H1 (cell line): ENCODE results near the gene RNF130. TPM values are rescaled to one million over a fixed set of nuclear protein-coding genes. Genes with fewer than 3 reads are reported as not detected.

Source experiments
- CTCF ChIA-PET: fragments of 300-600 bp; sonication (Branson Sonifier 250); formaldehyde crosslinking; loops from one replicate; lab custom pipeline; 2021; ENCODE audit not compliant: partially characterized antibody; lab: Charles Lee
- POLR2A ChIA-PET: fragments of 300-600 bp; sonication (Branson Sonifier 250); formaldehyde crosslinking; loops from one replicate; lab custom pipeline; 2021; ENCODE audit warnings: inconsistent platforms; ENCODE audit not compliant: partially characterized antibody; lab: Charles Lee
- DNase-seq, 2 experiments: peaks; one replicate each; pipeline versions ENCODE4 v3.0.0 to v3.0.0-alpha.2; 2010 to 2022; ENCODE audit warnings: low spot score in 2 of 2, low read depth in 1 of 2, mixed read lengths in 1 of 2
- FAIRE-seq: peaks from 2 replicates; lab custom pipeline; 2011; peaks lifted over from hg19 to GRCh38; lab: Jason Lieb, UNC
- H2AFZ ChIP-seq: 2 replicates; pipeline ENCODE4 v1.8.1; 2012; ENCODE audit warnings: low read length, inconsistent platforms
- H2AK5ac ChIP-seq: 2 replicates; pipeline ENCODE4 v1.6.1; 2013; ENCODE audit warnings: low read depth, low read length
- H2BK120ac ChIP-seq: replicated peaks from 2 replicates; pipeline ENCODE3; 2013; ENCODE audit warnings: low read depth, low read length, inconsistent platforms
- H2BK12ac ChIP-seq: 2 replicates; pipeline ENCODE4 v1.6.1; 2013; ENCODE audit warnings: low read depth, low read length
- H2BK15ac ChIP-seq: 2 replicates; pipeline ENCODE4 v1.6.1; 2013; ENCODE audit warnings: low read length
- H2BK20ac ChIP-seq: 2 replicates; pipeline ENCODE4 v1.6.1; 2013; ENCODE audit warnings: low read length
- H2BK5ac ChIP-seq: 2 replicates; pipeline ENCODE4 v1.6.1; 2013; ENCODE audit warnings: low read depth, low read length
- H3K14ac ChIP-seq: 2 replicates; pipeline ENCODE4 v1.6.1; 2013; ENCODE audit warnings: inconsistent platforms; ENCODE audit not compliant: insufficient read length
- H3K18ac ChIP-seq: 2 replicates; pipeline ENCODE4 v1.6.1; 2013; ENCODE audit warnings: low read length; ENCODE audit errors: extremely low read depth
- H3K23ac ChIP-seq: 2 replicates; pipeline ENCODE4 v1.6.1; 2013; ENCODE audit warnings: inconsistent platforms; ENCODE audit not compliant: insufficient read length
- H3K23me2 ChIP-seq: 2 replicates; pipeline ENCODE4 v1.6.1; 2013; ENCODE audit warnings: low read depth, low read length
- H3K27ac ChIP-seq: 2 replicates; pipeline ENCODE4 v1.6.1; 2011; ENCODE audit warnings: low read depth, low read length, inconsistent platforms
- H3K27me3 ChIP-seq, 4 experiments: replicated peaks in 1 of 4; 1 replicate in 1 of 4; 2 replicates in 3 of 4; pipeline versions ENCODE4 v1.6.1 to v1.8.1; 2011 to 2013; ENCODE audit warnings: low read length in 3 of 4, mild to moderate bottlenecking in 3 of 4, inconsistent platforms in 2 of 4, mixed read lengths in 2 of 4, moderate library complexity in 1 of 4; ENCODE audit not compliant: control insufficient read depth in 3 of 4, insufficient read depth in 3 of 4; ENCODE audit errors: extremely low read depth in 1 of 4
- H3K36me3 ChIP-seq, 4 experiments: 2 replicates each; pipeline versions ENCODE4 v1.6.1 to v1.8.1; 2011 to 2013; ENCODE audit warnings: mild to moderate bottlenecking in 4 of 4, low read length in 3 of 4, moderate library complexity in 2 of 4, control low read depth in 1 of 4, inconsistent platforms in 1 of 4; ENCODE audit not compliant: insufficient read depth in 4 of 4, control insufficient read depth in 2 of 4
- H3K4ac ChIP-seq: replicated peaks from 2 replicates; pipeline ENCODE3; 2013; ENCODE audit warnings: low read length, low read depth, mixed read lengths, inconsistent platforms; ENCODE audit not compliant: insufficient read length
- H3K4me1 ChIP-seq, 4 experiments: replicated peaks in 1 of 4; 1 replicate in 1 of 4; 2 replicates in 3 of 4; pipeline versions ENCODE4 v1.6.1 to v1.8.1; 2011 to 2013; ENCODE audit warnings: low read length in 3 of 4, inconsistent platforms in 2 of 4, mixed read lengths in 1 of 4; ENCODE audit not compliant: insufficient read depth in 4 of 4, control insufficient read depth in 3 of 4
- H3K4me2 ChIP-seq, 2 experiments: 2 replicates each; pipeline versions ENCODE4 v1.6.1 to v1.8.1; 2011 to 2013; ENCODE audit warnings: low read depth in 2 of 2, low read length in 2 of 2, control low read depth in 1 of 2, inconsistent platforms in 1 of 2, mild to moderate bottlenecking in 1 of 2; ENCODE audit not compliant: insufficient read depth in 1 of 2
- H3K4me3 ChIP-seq, 4 experiments: fragments of 200-600, 300-600 bp in 1 of 4; sonication (generic), shearing (Covaris generic), sonication (Bioruptor Twin) in 1 of 4; 2 replicates each; pipeline versions ENCODE4 v1.5.1 to v1.8.1; 2011 to 2016; ENCODE audit warnings: low read length in 4 of 4, low read depth in 3 of 4, control low read depth in 2 of 4, inconsistent platforms in 2 of 4, mild to moderate bottlenecking in 2 of 4, mixed read lengths in 1 of 4, moderate library complexity in 1 of 4; ENCODE audit not compliant: insufficient read depth in 2 of 4; ENCODE audit errors: extremely low read depth in 1 of 4
- H3K56ac ChIP-seq: replicated peaks from 2 replicates; pipeline ENCODE3; 2013; ENCODE audit warnings: low read depth, mild to moderate bottlenecking, mixed read lengths, low read length, inconsistent platforms; ENCODE audit not compliant: insufficient read length
- H3K79me1 ChIP-seq: 2 replicates; pipeline ENCODE4 v1.6.1; 2013; ENCODE audit warnings: low read depth, low read length, control low read depth
- H3K79me2 ChIP-seq, 2 experiments: 2 replicates each; pipeline versions ENCODE4 v1.6.1 to v1.8.1; 2012 to 2013; ENCODE audit warnings: low read length in 2 of 2, mild to moderate bottlenecking in 2 of 2, inconsistent platforms in 1 of 2; ENCODE audit not compliant: insufficient read depth in 2 of 2, control insufficient read depth in 1 of 2
- H3K9ac ChIP-seq, 4 experiments: replicated peaks in 1 of 4; 1 replicate in 1 of 4; 2 replicates in 3 of 4; pipeline versions ENCODE4 v1.6.1 to v1.8.1; 2011 to 2013; ENCODE audit warnings: low read depth in 3 of 4, low read length in 3 of 4, control low read depth in 2 of 4, mild to moderate bottlenecking in 2 of 4, moderate library complexity in 2 of 4, inconsistent platforms in 1 of 4; ENCODE audit errors: extremely low read depth in 1 of 4
- H3K9me3 ChIP-seq, 2 experiments: 2 replicates each; pipeline versions ENCODE4 v1.6.1 to v1.8.1; 2012 to 2013; ENCODE audit warnings: mild to moderate bottlenecking in 2 of 2, moderate library complexity in 2 of 2, control low read depth in 1 of 2, inconsistent platforms in 1 of 2, low read depth in 1 of 2, low read length in 1 of 2, mixed read lengths in 1 of 2; ENCODE audit not compliant: insufficient read depth in 2 of 2
- H4K20me1 ChIP-seq, 2 experiments: replicated peaks in 1 of 2; 2 replicates each; pipeline versions ENCODE3 to v1.8.1; 2011 to 2013; ENCODE audit warnings: inconsistent platforms in 2 of 2, low read length in 2 of 2, mild to moderate bottlenecking in 1 of 2; ENCODE audit not compliant: insufficient read depth in 2 of 2, control insufficient read depth in 1 of 2
- H4K5ac ChIP-seq: 2 replicates; pipeline ENCODE4 v1.6.1; 2013; ENCODE audit warnings: low read length, low read depth, mixed read lengths, inconsistent platforms; ENCODE audit not compliant: insufficient read length
- H4K8ac ChIP-seq: 2 replicates; pipeline ENCODE4 v1.8.0; 2013; ENCODE audit warnings: mild to moderate bottlenecking, moderate library complexity, low read length, inconsistent platforms; ENCODE audit not compliant: insufficient read depth; ENCODE audit errors: extremely low read depth
- H4K91ac ChIP-seq: replicated peaks from 2 replicates; pipeline ENCODE3; 2013; ENCODE audit warnings: low read length, mixed read lengths, inconsistent platforms; ENCODE audit not compliant: insufficient read length
- ATF2 ChIP-seq: IDR thresholded peaks from 2 replicates; pipeline ENCODE4 v1.6.1; 2012; ENCODE audit warnings: low read length, inconsistent platforms
- GTF2F1 ChIP-seq: IDR thresholded peaks from 2 replicates; pipeline ENCODE4 v1.6.1; 2012; ENCODE audit warnings: low read depth, low read length, improper control_type of control experiment, borderline replicate concordance
- JUN ChIP-seq: IDR thresholded peaks from 2 replicates; pipeline ENCODE4 v1.6.1; 2011; ENCODE audit warnings: low read depth, mild to moderate bottlenecking, improper control_type of control experiment, low read length
- WGBS, 2 experiments: shearing (Covaris generic) in 1 of 2; methylation state at CpG; one replicate each; pipeline versions ENCODE4 v1.1.6 to v1.1.7; 2013 to 2015; ENCODE audit warnings: low lambda C conversion rate in 2 of 2, mixed read lengths in 2 of 2, inconsistent platforms in 1 of 2, low coverage in 1 of 2, missing lambda C conversion rate in 1 of 2; ENCODE audit not compliant: insufficient replicate concordance in 2 of 2, insufficient coverage in 1 of 2, insufficient read length in 1 of 2; ENCODE audit errors: extremely low coverage in 1 of 2, missing lambda C conversion rate in 1 of 2; 5-methylcytosine and 5-hydroxymethylcytosine counted together
- polyA plus RNA-seq, 7 experiments: library from polyadenylated mRNA; depleted of rRNA in 3 of 7; stranded (reverse) in 5 of 7; unstranded in 2 of 7; fragments of >200 nt in 5 of 7; fragments of 200-250 nt in 2 of 7; gene quantifications; 1 replicate in 5 of 7; 2 replicates in 1 of 7; 4 replicates in 1 of 7; pipeline versions ENCODE4 v1.2.1 to v1.2.3, GENCODE V29; 2011 to 2013; ENCODE audit warnings: missing spikeins in 2 of 7, mixed read lengths in 2 of 7
- total RNA-seq: library from RNA; stranded (reverse); fragmentation: NEBNext Ultra II Directional; extraction: Animal tissue kit (Norgen Biotek cat#: 25700); gene quantifications from 2 replicates; pipeline ENCODE4 v1.2.1, GENCODE V29; 2021

Gene RNF130
- total and polyA plus RNA-seq, 2 of the 8 experiments (the other 6 are each of a cell fraction or from before 2014, with no cell fraction given), result 65.1 to 70.0 TPM

DNA sequence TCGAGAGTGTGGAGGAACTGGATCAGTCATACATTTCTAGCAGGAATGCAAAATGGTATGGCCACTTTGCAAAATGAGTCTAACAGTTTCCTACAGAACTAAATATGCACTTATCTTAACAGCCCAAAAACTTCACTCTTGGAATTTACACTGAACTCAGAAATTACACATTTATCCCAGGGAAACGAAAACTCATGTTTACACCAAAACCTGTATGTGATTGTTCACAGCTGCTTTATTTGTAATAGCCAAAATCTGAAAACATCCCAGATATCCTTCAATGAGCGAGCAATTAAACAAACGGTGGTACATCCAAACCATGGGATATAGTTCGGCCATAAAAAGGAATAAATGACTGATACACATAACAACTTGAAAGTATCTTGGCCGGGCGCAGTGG, 62.0 kb downstream of the RNF130 start:
- Histone ChIP-seq H3K56ac (no peak overlapping the region), H2BK15ac (no peak overlapping the region), H3K14ac (no peak overlapping the region), H3K23me2 (no peaks in the 10 kb centered on the region; the same call in 1 of the 2 replicates), H3K27ac (no peak overlapping the region), H2BK120ac (no peak overlapping the region), H2BK12ac (no peak overlapping the region), H3K4ac (no peak overlapping the region), H2AFZ (no peak overlapping the region), H4K20me1 (peaks cover 2 to 3% of the 10 kb centered on the region in 2 experiments), H3K4me2 (no peak overlapping the region), H3K4me1 (peaks cover 0 to 6% (median 3%) of the 10 kb centered on the region in 4 experiments; a peak in 2 of 7 replicates), H3K9ac (no peak overlapping the region), H4K91ac (no peak overlapping the region), H2AK5ac (no peak overlapping the region), H2BK20ac (no peak overlapping the region), H3K23ac (no peak overlapping the region), H3K18ac (no peak overlapping the region), H3K9me3 (no peaks in the 10 kb centered on the region), H3K4me3 (no peak overlapping the region), H3K79me2 (peaks cover 0 to 38% of the 10 kb centered on the region in 2 experiments; a peak in 2 of 4 replicates), H2BK5ac (no peak overlapping the region), H3K36me3 (peaks cover 0 to 19% (median 6%) of the 10 kb centered on the region in 4 experiments; a peak in 4 of 8 replicates), H4K8ac (no peak overlapping the region), H3K79me1 (no peaks in the 10 kb centered on the region), H4K5ac (no peak overlapping the region), H3K27me3 (no peaks in the 10 kb centered on the region)
- whole genome bisulfite sequencing, 2 experiments, result 92% methylated on average over 7 of the region's 7 CpGs; no CpG with 5 or more reads in 1 of the 2 experiments
- ChIA-PET POLR2A (no interaction called here), CTCF (no interaction called here)
- FAIRE-seq (no peak), DNase-seq (no peak)
- TF ChIP-seq ATF2 (no peak), GTF2F1 (no peak), JUN (no peak)
